ENCODE measurements around the gene THEMIS2.

- no peak for TF ChIP-seq POLR2A (IDR thresholded peaks at IDR 0.05)
- TF ChIP-seq CTCF (IDR thresholded peaks at IDR 0.05 in 8 of 11, conservative IDR thresholded peaks at IDR 0.05 in 3 of 11): no peak
- peak; percentile 55 to 74 (median 66) for TF ChIP-seq POLR2AphosphoS5 (IDR thresholded peaks at IDR 0.05)
Observed at GRCh38 chr1:27876341-27877114, 4.2 kb downstream of the THEMIS2 start.

Measured in spleen (tissue), 7 donors.